ENCODE results near the gene KAT5.
"Not testable (repeated sequence)": the region's sequence is repeated elsewhere in the genome, so short reads cannot be mapped to it uniquely, and the experiment has no call there.

KAT5 gene

DNA sequence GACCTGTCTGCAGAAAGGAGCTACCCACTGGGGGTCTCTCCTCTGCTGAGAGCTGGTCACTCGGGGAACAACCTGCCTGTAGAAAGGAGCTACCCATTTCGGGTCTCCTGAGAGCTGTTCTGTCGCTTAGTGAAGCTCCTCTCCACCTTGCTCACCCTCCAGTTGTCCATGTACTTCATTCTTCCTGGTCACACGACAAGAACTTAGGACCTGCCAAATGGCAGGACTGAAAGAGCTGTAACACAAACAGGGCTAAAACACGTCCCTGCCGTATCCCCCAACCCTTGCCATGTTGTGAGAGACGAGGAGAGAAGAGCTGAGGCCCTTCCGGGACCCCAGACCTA, 32.6 kb downstream of the KAT5 start:
- DNase-seq (ENCODE audit: low spot score) = no peak

DNA sequence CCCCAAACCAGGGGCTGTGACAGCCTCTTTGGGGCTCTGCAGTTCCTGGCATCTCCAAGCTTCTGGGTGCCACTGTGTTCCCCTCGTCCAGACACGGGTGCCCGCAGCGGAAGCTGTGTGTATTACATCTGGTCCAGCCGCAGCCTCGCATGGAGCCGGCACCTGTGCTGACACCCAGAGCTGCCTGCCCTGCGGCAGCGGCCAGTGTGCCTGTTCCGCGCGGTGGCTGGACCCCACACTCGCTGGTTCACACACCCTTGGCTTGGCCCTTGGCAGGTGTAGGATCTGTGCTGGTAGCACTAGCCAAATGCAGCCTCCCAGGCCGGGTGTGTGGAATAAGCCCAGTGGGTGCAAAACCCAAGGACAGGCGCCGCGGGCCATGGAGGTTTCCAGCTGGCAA, 33.0 kb downstream of the KAT5 start:
- DNase-seq (ENCODE audit: low spot score) = no peak

DNA sequence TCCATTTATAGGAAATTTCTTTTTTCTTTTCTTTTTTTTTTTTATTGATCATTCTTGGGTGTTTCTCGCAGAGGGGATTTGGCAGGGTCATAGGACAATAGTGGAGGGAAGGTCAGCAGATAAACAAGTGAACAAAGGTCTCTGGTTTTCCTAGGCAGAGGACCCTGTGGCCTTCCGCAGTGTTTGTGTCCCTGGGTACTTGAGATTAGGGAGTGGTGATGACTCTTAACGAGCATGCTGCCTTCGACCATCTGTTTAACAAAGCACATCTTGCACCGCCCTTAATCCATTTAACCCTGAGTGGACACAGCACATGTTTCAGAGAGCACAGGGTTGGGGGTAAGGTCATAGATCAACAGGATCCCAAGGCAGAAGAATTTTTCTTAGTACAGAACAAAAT, 50.1 kb downstream of the KAT5 start:
- not testable (repeated sequence) for DNase-seq (ENCODE audit: low spot score)

DNA sequence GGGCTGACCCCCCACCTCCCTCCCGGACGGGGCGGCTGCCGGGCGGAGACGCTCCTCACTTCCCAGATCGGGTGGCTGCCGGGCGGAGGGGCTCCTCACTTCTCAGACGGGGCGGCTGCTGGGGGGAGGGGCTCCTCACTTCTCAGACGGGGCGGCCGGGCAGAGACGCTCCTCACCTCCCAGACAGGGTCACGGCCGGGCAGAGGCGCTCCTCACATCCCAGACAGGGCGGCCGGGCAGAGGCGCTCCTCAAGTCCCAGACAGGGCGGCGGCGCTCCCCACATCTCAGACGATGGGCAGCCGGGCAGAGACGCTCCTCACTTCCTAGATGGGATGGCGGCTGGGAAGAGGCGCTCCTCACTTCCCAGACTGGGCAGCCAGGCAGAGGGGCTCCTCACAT, 50.8 kb downstream of the KAT5 start:
- DNase-seq (ENCODE audit: low spot score) = not testable (repeated sequence)

DNA sequence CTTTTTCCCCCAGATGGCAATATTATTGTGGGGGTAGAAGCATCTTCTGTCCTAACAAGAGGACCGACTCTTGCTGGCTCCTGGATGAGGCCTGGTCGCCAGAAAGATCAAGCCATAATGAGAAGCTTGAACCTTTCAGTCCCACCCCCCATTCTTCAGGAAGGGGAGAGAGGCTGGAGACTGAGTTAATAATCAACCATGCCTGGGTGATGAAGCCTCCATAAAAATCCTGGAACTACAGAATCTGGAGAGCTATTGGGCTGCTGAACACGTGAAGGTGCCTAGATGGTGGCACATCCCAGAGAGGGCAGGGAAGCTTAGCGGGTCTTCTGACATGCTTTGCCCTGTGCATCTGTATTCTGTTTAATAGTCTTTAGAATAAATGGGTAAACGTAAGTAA, 52.4 kb downstream of the KAT5 start:
- peak; percentile 37 for DNase-seq (ENCODE audit: low spot score)

DNA sequence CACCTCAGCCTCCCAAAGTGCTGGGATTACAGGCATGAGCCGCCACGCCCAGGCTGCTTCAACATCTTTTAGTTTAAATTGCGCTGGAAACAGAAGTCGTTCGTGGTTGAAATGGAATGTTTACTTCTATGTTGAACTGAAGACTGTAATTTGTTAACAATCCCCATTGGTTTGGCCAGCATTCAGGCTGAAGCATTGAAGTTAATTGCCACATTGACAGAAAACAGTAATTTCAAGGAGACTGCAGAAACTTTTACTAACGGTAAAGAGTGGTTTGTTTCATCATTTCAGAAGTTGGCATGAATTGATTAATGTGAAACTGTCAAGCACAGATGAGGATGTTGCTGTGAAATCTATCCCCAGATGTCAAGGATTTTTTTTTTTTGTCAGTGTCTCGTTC, 54.5 kb downstream of the KAT5 start:
- no peak for DNase-seq (ENCODE audit: low spot score)

DNA sequence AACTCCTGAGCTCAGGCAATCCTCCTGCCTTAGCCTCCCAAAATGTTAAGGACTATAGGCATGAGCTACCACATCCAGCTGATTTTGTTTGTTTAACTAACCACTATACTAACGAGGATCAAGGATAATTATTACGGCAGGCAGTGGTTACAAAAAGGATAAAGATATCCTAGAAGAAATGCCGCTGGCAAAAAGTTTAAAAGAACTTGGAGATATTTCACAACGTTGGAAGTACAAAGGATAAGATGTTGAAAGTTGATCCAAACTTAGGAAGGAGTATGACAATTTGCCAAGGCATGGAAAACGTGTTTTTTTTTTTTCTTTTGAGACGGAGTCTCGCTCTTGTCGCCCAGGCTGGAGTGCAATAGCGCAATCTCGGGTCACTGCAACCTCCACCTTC, 55.4 kb downstream of the KAT5 start:
- DNase-seq (ENCODE audit: low spot score) = no peak

DNA sequence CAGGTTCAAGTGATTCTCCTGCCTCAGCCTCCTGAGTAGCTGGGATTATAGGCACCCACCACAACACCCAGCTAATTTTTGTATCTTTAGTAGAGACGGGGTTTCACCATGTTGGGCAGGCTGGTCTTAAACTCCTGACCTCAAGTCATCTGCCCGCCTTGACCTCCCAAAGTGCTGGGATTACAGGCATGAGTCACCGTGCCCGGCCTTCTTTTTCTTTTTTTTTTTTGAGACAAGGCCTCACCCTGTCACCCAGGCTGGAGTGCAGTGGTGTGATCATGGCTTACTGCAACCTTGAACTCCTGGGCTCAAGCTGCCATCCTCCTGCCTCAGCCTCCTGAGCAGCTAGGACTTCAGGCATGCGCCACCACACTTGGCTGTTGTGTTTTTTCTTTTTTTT, 55.8 kb downstream of the KAT5 start:
- not testable (repeated sequence) for DNase-seq (ENCODE audit: low spot score)
